ENCODE measurements around the gene MAST4.

MAST4 gene

DNA sequence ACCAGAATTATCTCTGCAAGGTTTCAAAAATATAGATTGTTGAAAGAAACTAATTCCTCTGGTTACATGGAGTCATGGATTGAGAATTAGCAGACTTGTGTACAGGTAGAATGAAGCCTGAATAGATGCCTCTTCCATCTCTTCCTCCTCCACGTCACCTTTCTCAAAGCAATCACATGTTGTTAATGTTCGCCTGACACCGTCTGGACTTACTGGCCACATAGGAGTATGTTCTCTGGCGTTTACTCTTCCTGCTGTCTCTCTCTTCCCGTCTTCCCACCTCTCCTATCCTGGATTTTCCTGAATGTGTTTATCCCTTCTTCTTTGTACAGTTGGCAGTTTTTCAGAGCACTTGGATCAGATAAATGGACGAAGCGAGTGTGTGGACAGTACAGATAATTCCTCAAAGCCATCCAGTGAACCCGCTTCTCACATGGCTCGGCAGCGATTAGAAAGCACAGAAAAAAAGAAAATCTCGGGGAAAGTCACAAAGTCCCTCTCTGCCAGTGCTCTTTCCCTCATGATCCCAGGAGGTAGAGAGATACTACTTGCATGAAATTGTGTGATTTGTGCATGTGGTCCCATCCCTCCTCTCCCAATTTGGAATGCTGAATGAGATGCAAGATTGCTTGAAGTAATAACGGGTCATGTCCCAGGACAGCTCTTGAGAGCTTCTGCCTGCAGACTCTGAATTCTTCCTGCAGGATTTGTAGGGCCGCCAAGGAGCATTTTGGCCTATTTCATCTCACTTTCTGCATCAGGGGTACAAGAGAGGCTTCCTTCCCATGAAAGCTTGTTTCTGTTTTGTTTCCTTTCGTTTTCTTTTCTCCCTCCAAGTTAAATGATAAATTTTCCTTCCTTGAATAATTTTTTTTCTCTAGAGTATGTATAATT is 553.1 kb downstream of the MAST4 start:
- H3K79me2 ChIP-seq: peaks cover 3% of the 10 kb centered on the region
- H3K9ac ChIP-seq: no peak overlapping the region
- H3K36me3 ChIP-seq (ENCODE audit: control insufficient read depth, insufficient read depth, low read length): no peaks in the 10 kb centered on the region
- no peak overlapping the region for H3K4me3 ChIP-seq (ENCODE audit: low read depth, low read length)
- no peaks in the 10 kb centered on the region for H3K9me3 ChIP-seq (ENCODE audit: control insufficient read depth, low read length)
- H3K27ac ChIP-seq: no peak overlapping the region
- peaks cover 19% of the 10 kb centered on the region for H3K4me1 ChIP-seq
- no peak overlapping the region for H3K4me2 ChIP-seq (ENCODE audit: low read length)
- TF ChIP-seq, protein P1, sequence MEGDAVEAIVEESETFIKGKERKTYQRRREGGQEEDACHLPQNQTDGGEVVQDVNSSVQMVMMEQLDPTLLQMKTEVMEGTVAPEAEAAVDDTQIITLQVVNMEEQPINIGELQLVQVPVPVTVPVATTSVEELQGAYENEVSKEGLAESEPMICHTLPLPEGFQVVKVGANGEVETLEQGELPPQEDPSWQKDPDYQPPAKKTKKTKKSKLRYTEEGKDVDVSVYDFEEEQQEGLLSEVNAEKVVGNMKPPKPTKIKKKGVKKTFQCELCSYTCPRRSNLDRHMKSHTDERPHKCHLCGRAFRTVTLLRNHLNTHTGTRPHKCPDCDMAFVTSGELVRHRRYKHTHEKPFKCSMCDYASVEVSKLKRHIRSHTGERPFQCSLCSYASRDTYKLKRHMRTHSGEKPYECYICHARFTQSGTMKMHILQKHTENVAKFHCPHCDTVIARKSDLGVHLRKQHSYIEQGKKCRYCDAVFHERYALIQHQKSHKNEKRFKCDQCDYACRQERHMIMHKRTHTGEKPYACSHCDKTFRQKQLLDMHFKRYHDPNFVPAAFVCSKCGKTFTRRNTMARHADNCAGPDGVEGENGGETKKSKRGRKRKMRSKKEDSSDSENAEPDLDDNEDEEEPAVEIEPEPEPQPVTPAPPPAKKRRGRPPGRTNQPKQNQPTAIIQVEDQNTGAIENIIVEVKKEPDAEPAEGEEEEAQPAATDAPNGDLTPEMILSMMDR (IDR thresholded peaks at IDR 0.05): no peak
- H2AFZ ChIP-seq: peak overlapping the region; percentile 13
- H3K27me3 ChIP-seq (ENCODE audit: control insufficient read depth, insufficient read depth, low read length): no peaks in the 10 kb centered on the region

DNA sequence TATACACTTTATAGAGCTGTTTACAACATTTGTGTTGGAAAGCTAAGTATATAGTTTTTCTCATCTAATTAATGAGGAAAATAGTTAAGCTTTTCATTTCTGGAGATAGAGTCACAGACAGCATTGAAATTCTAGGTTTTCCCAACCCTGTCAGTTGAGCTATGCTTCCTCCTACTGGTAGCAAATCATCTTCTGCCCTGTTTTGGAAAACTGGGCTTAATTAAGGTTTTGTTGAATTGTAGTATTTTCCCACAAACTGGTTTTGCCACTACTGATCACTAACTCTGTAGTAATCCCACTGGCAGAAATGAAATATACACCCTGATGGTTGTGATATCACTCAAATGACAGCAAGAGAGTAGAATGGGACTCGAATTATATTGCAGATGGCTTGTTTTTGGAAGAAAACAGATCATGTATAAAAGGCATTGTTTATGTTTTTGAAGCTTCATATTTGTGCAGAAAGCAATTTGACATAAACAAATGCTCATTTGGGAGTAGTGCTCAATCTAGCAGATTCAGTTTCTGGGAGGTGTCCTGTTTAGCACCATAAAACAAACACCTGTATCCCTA is 553.8 kb downstream of the MAST4 start:
- Histone ChIP-seq H3K27me3 (ENCODE audit: control insufficient read depth, insufficient read depth, low read length) (no peaks in the 10 kb centered on the region), H3K9me3 (ENCODE audit: control insufficient read depth, low read length) (no peaks in the 10 kb centered on the region), H3K36me3 (ENCODE audit: control insufficient read depth, insufficient read depth, low read length) (no peaks in the 10 kb centered on the region), H3K9ac (no peak overlapping the region), H3K4me1 (peaks cover 19% of the 10 kb centered on the region), H3K79me2 (peaks cover under 1% of the 10 kb centered on the region), H3K4me2 (ENCODE audit: low read length) (no peak overlapping the region), H3K4me3 (ENCODE audit: low read depth, low read length) (no peak overlapping the region), H2AFZ (no peak overlapping the region), H3K27ac (no peak overlapping the region)
- TF ChIP-seq, protein P1 (IDR thresholded peaks at IDR 0.05): peak; percentile 37

DNA sequence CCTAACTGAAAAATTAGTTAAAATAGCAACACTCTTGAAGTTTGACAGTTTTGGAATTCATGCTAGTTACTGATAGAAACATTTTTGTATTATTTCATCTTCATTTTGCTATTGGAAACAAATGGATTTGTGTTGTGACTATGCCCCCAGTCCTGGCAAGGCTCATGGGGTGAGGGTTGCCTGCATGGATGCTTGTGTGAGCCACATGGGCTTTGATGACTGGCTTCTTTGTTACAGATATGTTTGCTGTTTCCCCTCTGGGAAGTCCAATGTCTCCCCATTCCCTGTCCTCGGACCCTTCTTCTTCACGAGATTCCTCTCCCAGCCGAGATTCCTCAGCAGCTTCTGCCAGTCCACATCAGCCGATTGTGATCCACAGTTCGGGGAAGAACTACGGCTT is 556.2 kb downstream of the MAST4 start:
- H3K79me2 ChIP-seq: peaks cover 2% of the 10 kb centered on the region
- TF ChIP-seq, protein P1 (IDR thresholded peaks at IDR 0.05): no peak
- peaks cover 19% of the 10 kb centered on the region for H3K4me1 ChIP-seq
- H3K4me2 ChIP-seq (ENCODE audit: low read length): no peak overlapping the region
- H3K27ac ChIP-seq: no peak overlapping the region
- H3K4me3 ChIP-seq (ENCODE audit: low read depth, low read length): no peak overlapping the region
- H3K36me3 ChIP-seq (ENCODE audit: control insufficient read depth, insufficient read depth, low read length): no peaks in the 10 kb centered on the region
- no peak overlapping the region for H3K9ac ChIP-seq
- no peaks in the 10 kb centered on the region for H3K27me3 ChIP-seq (ENCODE audit: control insufficient read depth, insufficient read depth, low read length)
- no peak overlapping the region for H2AFZ ChIP-seq
- no peaks in the 10 kb centered on the region for H3K9me3 ChIP-seq (ENCODE audit: control insufficient read depth, low read length)

DNA sequence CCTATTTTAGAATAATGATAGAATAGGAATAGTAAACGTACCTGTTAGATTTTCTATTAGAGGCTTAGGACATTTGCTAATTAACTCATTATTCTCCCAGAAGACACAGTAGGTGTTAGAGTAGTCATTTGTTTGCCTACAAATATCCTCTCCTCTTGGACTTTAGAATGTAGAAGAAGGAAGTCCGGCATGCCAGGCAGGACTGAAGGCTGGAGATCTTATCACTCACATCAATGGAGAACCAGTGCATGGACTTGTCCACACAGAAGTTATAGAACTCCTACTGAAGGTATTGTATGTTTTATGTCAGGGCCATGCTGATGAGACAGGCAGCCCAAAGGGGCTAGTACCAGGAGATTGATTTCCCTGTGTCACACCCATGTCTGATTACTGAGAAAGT is 557.1 kb downstream of the MAST4 start:
- Histone ChIP-seq H3K9me3 (ENCODE audit: control insufficient read depth, low read length) (no peaks in the 10 kb centered on the region), H3K36me3 (ENCODE audit: control insufficient read depth, insufficient read depth, low read length) (no peaks in the 10 kb centered on the region), H3K27ac (no peak overlapping the region), H3K9ac (no peak overlapping the region), H3K4me2 (ENCODE audit: low read length) (no peak overlapping the region), H3K4me3 (ENCODE audit: low read depth, low read length) (no peak overlapping the region), H2AFZ (no peak overlapping the region), H3K4me1 (peaks cover 19% of the 10 kb centered on the region), H3K79me2 (peaks cover 2% of the 10 kb centered on the region), H3K27me3 (ENCODE audit: control insufficient read depth, insufficient read depth, low read length) (no peaks in the 10 kb centered on the region)
- TF ChIP-seq, protein P1 (IDR thresholded peaks at IDR 0.05): no peak
